ENCODE measurements around the gene PRKCH. TPM values are rescaled to one million over a fixed set of nuclear protein-coding genes. Genes with fewer than 3 reads are reported as not detected.

Gene PRKCH
- total RNA-seq, result 2.0 and 13.3 TPM in 2 replicates

GRCh38 chr14:61321385-61322010 lies at the start of gene PRKCH:
Gene PRKCH, plus strand, starts transcription at chr14:61321579. Its CDS starts 523 bp downstream, at chr14:61322102.

GRCh38 chr14:61281186-61281947 lies 40.0 kb upstream of the PRKCH start, which contains the start of gene TMEM30B:
Gene TMEM30B, minus strand, starts transcription at chr14:61281338. Its CDS starts 191 bp downstream, at chr14:61281147.

Other genes starting within 250 kb of the PRKCH start
- not detected in 2 replicates for gene TMEM30B, start 40.2 kb upstream of the PRKCH start, total RNA-seq

Measured in myometrial cell (primary cell).